GM12878 (cell line): ENCODE data around the gene PSMD11. TPM values are rescaled to one million over a fixed set of nuclear protein-coding genes. Genes with fewer than 3 reads are reported as not detected.

ENCODE experiments used
- polyA plus RNA-seq, 11 experiments: library from polyadenylated mRNA; depleted of rRNA in 4 of 11; unstranded in 6 of 11; stranded (reverse) in 5 of 11; fragments of >200 nt; fragmentation: Nextera tagmentation in 4 of 11; fragmentation: Illumina TruSeq in 1 of 11; extraction: Ambion mirVana in 4 of 11; extraction: Trizol in 1 of 11; gene quantifications; 1 replicate in 1 of 11; 2 replicates in 10 of 11; pipeline versions ENCODE4 v1.2.1 to v1.2.3, GENCODE V29; 2011 to 2016; ENCODE audit warnings: inconsistent platforms in 2 of 11, missing spikeins in 2 of 11, low read depth in 1 of 11
- small RNA-seq: library from RNA; depleted of rRNA; stranded (forward); fragments of <200 nt; gene quantifications from one replicate; pipeline ENCODE3, GENCODE V24; 2014
- total RNA-seq, 4 experiments: library from RNA; depleted of rRNA in 3 of 4; stranded (reverse); fragments of >200 nt in 3 of 4; fragmentation: Illumina TruSeq in 1 of 4; extraction: Trizol in 1 of 4; gene quantifications; 2 replicates each; pipeline versions ENCODE4 v1.2.1 to v1.2.3, GENCODE V29; 2013 to 2021

PSMD11 gene
- total and polyA plus RNA-seq, 10 of the 15 experiments (the other 5 are each of a cell fraction or from before 2014, with no cell fraction given), result 84.1 to 319 (median 120) TPM

Small RNA genes within 50 kb of the gene (small RNA-seq; reads per million reads assigned to genes)
- gene AC005899.2 (not detected), gene AC005899.6 (not detected), gene RF00019 (not detected)

Other genes with a start within 250 kb of the PSMD11 start
- not detected in 2 replicates for gene RHBDL3, start 178.7 kb upstream of the PSMD11 start, total RNA-seq (2014; rRNA removed)
- 0.04 TPM in 1 of 2 replicates, not detected in the other for gene RHBDL3, start 178.7 kb upstream of the PSMD11 start, total RNA-seq (2014; rRNA removed; fragmentation: Illumina TruSeq; extraction: Trizol)
- gene RHBDL3, start 178.7 kb upstream of the PSMD11 start, total RNA-seq (2021), result 0.05 and 0.19 TPM in 2 replicates
- gene RHBDL3, start 178.7 kb upstream of the PSMD11 start, polyA plus RNA-seq (2011; rRNA removed), result 0.09 and 0.24 TPM in 2 replicates
- 0.04 TPM in 1 of 2 replicates, not detected in the other for gene RHBDL3, start 178.7 kb upstream of the PSMD11 start, polyA plus RNA-seq (2014; fragmentation: Illumina TruSeq; extraction: Trizol)
- gene RHBDL3, start 178.7 kb upstream of the PSMD11 start, polyA plus RNA-seq (2014; fragmentation: Nextera tagmentation; extraction: Ambion mirVana), result not detected
- 0.04 TPM in 1 of 2 replicates, not detected in the other for gene RHBDL3, start 178.7 kb upstream of the PSMD11 start, polyA plus RNA-seq (2014; rRNA removed)
- not detected for gene RHBDL3, start 178.7 kb upstream of the PSMD11 start, polyA plus RNA-seq (2016; fragmentation: Nextera tagmentation; extraction: Ambion mirVana)
- 28.2 and 37.8 TPM in 2 replicates for gene C17orf75, start 102.3 kb upstream of the PSMD11 start, total RNA-seq (2014; rRNA removed)
- gene C17orf75, start 102.3 kb upstream of the PSMD11 start, total RNA-seq (2014; rRNA removed; fragmentation: Illumina TruSeq; extraction: Trizol), result 24.4 and 25.1 TPM in 2 replicates
- gene C17orf75, start 102.3 kb upstream of the PSMD11 start, total RNA-seq (2021), result 21.8 and 30.5 TPM in 2 replicates
- 26.4 and 41.1 TPM in 2 replicates for gene C17orf75, start 102.3 kb upstream of the PSMD11 start, polyA plus RNA-seq (2011; rRNA removed)
- gene C17orf75, start 102.3 kb upstream of the PSMD11 start, polyA plus RNA-seq (2014; fragmentation: Illumina TruSeq; extraction: Trizol), result 17.7 and 21.7 TPM in 2 replicates
- gene C17orf75, start 102.3 kb upstream of the PSMD11 start, polyA plus RNA-seq (2014; fragmentation: Nextera tagmentation; extraction: Ambion mirVana), result 10 to 100 TPM; 52.5 to 53.0 TPM
- gene C17orf75, start 102.3 kb upstream of the PSMD11 start, polyA plus RNA-seq (2014; rRNA removed), result 16.9 and 22.2 TPM in 2 replicates
- gene C17orf75, start 102.3 kb upstream of the PSMD11 start, polyA plus RNA-seq (2016; fragmentation: Nextera tagmentation; extraction: Ambion mirVana), result 10 to 100 TPM; 28.5 to 31.4 TPM
- gene ZNF207, start 94.4 kb upstream of the PSMD11 start, total RNA-seq (2014; rRNA removed), result 179 and 192 TPM in 2 replicates
- gene ZNF207, start 94.4 kb upstream of the PSMD11 start, total RNA-seq (2014; rRNA removed; fragmentation: Illumina TruSeq; extraction: Trizol), result 211 and 217 TPM in 2 replicates
- gene ZNF207, start 94.4 kb upstream of the PSMD11 start, total RNA-seq (2021), result 177 and 190 TPM in 2 replicates
- gene ZNF207, start 94.4 kb upstream of the PSMD11 start, polyA plus RNA-seq (2011; rRNA removed), result 326 and 348 TPM in 2 replicates
- 324 and 345 TPM in 2 replicates for gene ZNF207, start 94.4 kb upstream of the PSMD11 start, polyA plus RNA-seq (2014; fragmentation: Illumina TruSeq; extraction: Trizol)
- 100 to 1,000 TPM; 156 to 171 TPM for gene ZNF207, start 94.4 kb upstream of the PSMD11 start, polyA plus RNA-seq (2014; fragmentation: Nextera tagmentation; extraction: Ambion mirVana)
- 199 and 215 TPM in 2 replicates for gene ZNF207, start 94.4 kb upstream of the PSMD11 start, polyA plus RNA-seq (2014; rRNA removed)
- gene ZNF207, start 94.4 kb upstream of the PSMD11 start, polyA plus RNA-seq (2016; fragmentation: Nextera tagmentation; extraction: Ambion mirVana), result 100 to 1,000 TPM; 202 to 208 TPM
- 17.5 and 17.8 TPM in 2 replicates for gene CDK5R1, start 42.5 kb downstream of the PSMD11 start, total RNA-seq (2014; rRNA removed)
- 11.4 and 11.9 TPM in 2 replicates for gene CDK5R1, start 42.5 kb downstream of the PSMD11 start, total RNA-seq (2014; rRNA removed; fragmentation: Illumina TruSeq; extraction: Trizol)
- gene CDK5R1, start 42.5 kb downstream of the PSMD11 start, total RNA-seq (2021), result 26.7 and 27.3 TPM in 2 replicates
- gene CDK5R1, start 42.5 kb downstream of the PSMD11 start, polyA plus RNA-seq (2011; rRNA removed), result 28.3 and 37.5 TPM in 2 replicates
- gene CDK5R1, start 42.5 kb downstream of the PSMD11 start, polyA plus RNA-seq (2014; fragmentation: Illumina TruSeq; extraction: Trizol), result 10.9 and 12.9 TPM in 2 replicates
- 1 to 10 TPM; 1.1 to 2.4 TPM for gene CDK5R1, start 42.5 kb downstream of the PSMD11 start, polyA plus RNA-seq (2014; fragmentation: Nextera tagmentation; extraction: Ambion mirVana)
- gene CDK5R1, start 42.5 kb downstream of the PSMD11 start, polyA plus RNA-seq (2014; rRNA removed), result 14.2 and 14.5 TPM in 2 replicates
- 1 to 10 TPM; 5.3 to 6.4 TPM for gene CDK5R1, start 42.5 kb downstream of the PSMD11 start, polyA plus RNA-seq (2016; fragmentation: Nextera tagmentation; extraction: Ambion mirVana)